Endothelial cell of umbilical vein (primary cell): Measurements from ENCODE around the gene LRP2. TPM values are rescaled to one million over a fixed set of nuclear protein-coding genes. Genes with fewer than 3 reads are reported as not detected.

ENCODE experiments used
- BruUV-seq: library from RNA; stranded (reverse); fragments of 400-500 nt; replicated peaks from 2 replicates; lab custom pipeline; 2021; lab: Mats Ljungman, UMichigan
- CTCF ChIA-PET: fragments of 300-600, 350-600 bp; sonication (Branson Sonifier 250); formaldehyde crosslinking; loops from one replicate; lab custom pipeline; 2021; ENCODE audit warnings: antibody characterized with exemption, inconsistent platforms; lab: Charles Lee
- POLR2A ChIA-PET: fragments of 300-600, 350-600 bp; sonication (Branson Sonifier 250); formaldehyde crosslinking; loops from one replicate; lab custom pipeline; 2021; ENCODE audit warnings: antibody characterized with exemption, inconsistent platforms; lab: Charles Lee
- DNase-seq: peaks from one replicate; pipeline ENCODE4 v3.0.0-alpha.2; 2011; ENCODE audit warnings: low read depth, low spot score
- FAIRE-seq: peaks from 2 replicates; lab custom pipeline; 2011; peaks lifted over from hg19 to GRCh38; lab: Jason Lieb, UNC
- H2AFZ ChIP-seq: 2 replicates; pipeline ENCODE4 v1.6.0; 2012; ENCODE audit warnings: low read depth, low read length, control low read depth, inconsistent platforms
- H3K27ac ChIP-seq: 2 replicates; pipeline ENCODE4 v1.5.1; 2011; ENCODE audit warnings: low read depth, mild to moderate bottlenecking, control low read depth, low read length, moderate library complexity; ENCODE audit not compliant: insufficient read depth
- H3K27me3 ChIP-seq, 2 experiments: 2 replicates each; pipeline versions ENCODE4 v1.6.0 to v1.6.1; 2011; ENCODE audit warnings: low read length in 2 of 2, mixed read lengths in 1 of 2; ENCODE audit not compliant: control insufficient read depth in 2 of 2, insufficient read depth in 2 of 2
- H3K36me3 ChIP-seq, 2 experiments: 2 replicates in 1 of 2; 3 replicates in 1 of 2; pipeline ENCODE4 v1.5.1; 2011; ENCODE audit warnings: low read length in 2 of 2, mild to moderate bottlenecking in 1 of 2, moderate library complexity in 1 of 2; ENCODE audit not compliant: control insufficient read depth in 2 of 2, insufficient read depth in 2 of 2; ENCODE audit errors: extremely low read depth in 1 of 2
- H3K4me1 ChIP-seq: 3 replicates; pipeline ENCODE4 v1.5.1; 2011; ENCODE audit warnings: mild to moderate bottlenecking, low read length; ENCODE audit not compliant: control insufficient read depth, insufficient read depth; ENCODE audit errors: extremely low read depth
- H3K4me2 ChIP-seq: 2 replicates; pipeline ENCODE4 v1.6.1; 2011; ENCODE audit warnings: low read length, control low read depth, mixed read lengths; ENCODE audit not compliant: insufficient read depth
- H3K4me3 ChIP-seq, 3 experiments: fragments of 200-600 bp in 1 of 3; sonication (generic), shearing (Covaris generic) in 1 of 3; replicated peaks in 1 of 3; 2 replicates each; pipeline ENCODE4 v1.5.1; 2011 to 2016; ENCODE audit warnings: control low read depth in 3 of 3, low read length in 3 of 3, mild to moderate bottlenecking in 2 of 3, inconsistent platforms in 1 of 3, low read depth in 1 of 3, moderate library complexity in 1 of 3; ENCODE audit not compliant: insufficient read depth in 1 of 3
- H3K79me2 ChIP-seq: 2 replicates; pipeline ENCODE4 v1.6.0; 2012; ENCODE audit warnings: low read length, inconsistent platforms; ENCODE audit not compliant: control insufficient read depth, insufficient read depth
- H3K9ac ChIP-seq: replicated peaks from 2 replicates; pipeline ENCODE3; 2011; ENCODE audit warnings: low read length, control low read depth; ENCODE audit not compliant: insufficient read depth; ENCODE audit errors: extremely low read depth
- H3K9me1 ChIP-seq: replicated peaks from 3 replicates; pipeline ENCODE4 v1.6.0; 2011; ENCODE audit warnings: mild to moderate bottlenecking, low read length; ENCODE audit not compliant: control insufficient read depth, insufficient read depth; ENCODE audit errors: extremely low read depth
- H3K9me3 ChIP-seq: replicated peaks from 2 replicates; pipeline ENCODE4 v1.5.1; 2012; ENCODE audit warnings: low read length, inconsistent platforms; ENCODE audit not compliant: control insufficient read depth, insufficient read depth
- H4K20me1 ChIP-seq: replicated peaks from 2 replicates; pipeline ENCODE3; 2011; ENCODE audit warnings: mild to moderate bottlenecking, low read length; ENCODE audit not compliant: control insufficient read depth, insufficient read depth; ENCODE audit errors: extremely low read depth
- CTCF ChIP-seq, 2 donors: IDR thresholded peaks; 1 replicate in 1 of 2; 2 replicates in 1 of 2; pipeline ENCODE4 v1.5.1; 2011; ENCODE audit warnings: low read length in 2 of 2, mild to moderate bottlenecking in 2 of 2, moderate library complexity in 2 of 2, control low read depth in 1 of 2, inconsistent platforms in 1 of 2, low read depth in 1 of 2; ENCODE audit not compliant: insufficient read depth in 1 of 2; ENCODE audit errors: extremely low read depth in 1 of 2
- EZH2 ChIP-seq: IDR thresholded peaks from 2 replicates; pipeline ENCODE4 v1.6.1; 2012; ENCODE audit warnings: borderline replicate concordance, low read depth, mild to moderate bottlenecking, moderate library complexity, low read length, inconsistent platforms; ENCODE audit not compliant: severe bottlenecking
- FOS ChIP-seq: IDR thresholded peaks from 2 replicates; pipeline ENCODE4 v1.6.1; 2011; ENCODE audit warnings: mild to moderate bottlenecking, low read length, moderate library complexity, borderline replicate concordance; ENCODE audit not compliant: insufficient read depth
- GATA2 ChIP-seq: IDR thresholded peaks from 2 replicates; pipeline ENCODE4 v1.7.0; 2011; ENCODE audit warnings: low read depth, mild to moderate bottlenecking, moderate library complexity, mixed read lengths, low read length; ENCODE audit not compliant: insufficient read length, insufficient read depth
- JUN ChIP-seq: IDR thresholded peaks from 2 replicates; pipeline ENCODE4 v1.6.1; 2011; ENCODE audit warnings: borderline replicate concordance, low read depth; ENCODE audit not compliant: insufficient read length, insufficient read depth
- MYC ChIP-seq: IDR thresholded peaks from one replicate; pipeline ENCODE4 v1.6.1; 2011; ENCODE audit warnings: mild to moderate bottlenecking, low read depth, low read length
- POLR2A ChIP-seq: IDR thresholded peaks from 2 replicates; pipeline ENCODE4 v1.6.1; 2012; ENCODE audit warnings: low read depth, mild to moderate bottlenecking, control low read depth, low read length
- POLR2AphosphoS5 ChIP-seq: IDR thresholded peaks from 2 replicates; pipeline ENCODE4 v1.6.1; 2012; ENCODE audit warnings: low read depth, mild to moderate bottlenecking, control low read depth, low read length, moderate library complexity; ENCODE audit not compliant: insufficient read depth
- dilution Hi-C: fragments of 300-500 bp; cut with MboI; formaldehyde crosslinking; loops from one replicate; pipeline ENCODE4 v1.15.0; 2019; ENCODE audit warnings: low sequenced_read_pairs; ENCODE audit not compliant: extremely low pct_ligation_motif_present
- intact Hi-C: fragments of 100-400 bp; cut with micrococcal nuclease; formaldehyde crosslinking; loops from one replicate; pipeline ENCODE4 v1.10.0; 2022
- polyA plus RNA-seq, 4 experiments: library from polyadenylated mRNA; depleted of rRNA in 3 of 4; stranded (reverse) in 3 of 4; unstranded in 1 of 4; fragments of >200 nt; gene quantifications; 2 replicates each; pipeline versions ENCODE4 v1.2.1 to v1.2.3, GENCODE V29; 2011 to 2012; ENCODE audit warnings: missing spikeins in 1 of 4
- total RNA-seq: library from RNA; stranded (reverse); gene quantifications from 2 replicates; pipeline ENCODE4 v1.2.3, GENCODE V29; 2021
- TF ChIP-seq, protein P1 (sequence below): IDR thresholded peaks from 2 replicates; pipeline ENCODE4 v1.6.1; 2011; ENCODE audit not compliant: insufficient read depth, insufficient read length

Gene LRP2
- total and polyA plus RNA-seq, 2 donors (not counting 3 experiments of a cell fraction or from before 2014, with no cell fraction given) = not detected

- Histone ChIP-seq H3K4me3 (no peak overlapping the region), H3K9ac (no peak overlapping the region), H3K4me1 (no peaks in the 10 kb centered on the region), H3K9me3 (no peaks in the 10 kb centered on the region), H3K4me2 (no peak overlapping the region), H4K20me1 (no peaks in the 10 kb centered on the region), H2AFZ (no peak overlapping the region), H3K27me3 (no peaks in the 10 kb centered on the region), H3K36me3 (no peaks in the 10 kb centered on the region), H3K27ac (no peak overlapping the region), H3K79me2 (no peaks in the 10 kb centered on the region), H3K9me1 (no peaks in the 10 kb centered on the region)
- no peak for FAIRE-seq
- no peak for TF ChIP-seq CTCF (IDR thresholded peaks at IDR 0.05; ENCODE audit: extremely low read depth in 1 of 2, insufficient read depth in 1 of 2, low read depth in 1 of 2, low read length in 2 of 2)
- TF ChIP-seq EZH2 = no peak
- no peak for TF ChIP-seq POLR2A
- TF ChIP-seq, protein P1, sequence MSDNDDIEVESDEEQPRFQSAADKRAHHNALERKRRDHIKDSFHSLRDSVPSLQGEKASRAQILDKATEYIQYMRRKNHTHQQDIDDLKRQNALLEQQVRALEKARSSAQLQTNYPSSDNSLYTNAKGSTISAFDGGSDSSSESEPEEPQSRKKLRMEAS = no peak
- TF ChIP-seq MYC = no peak
- TF ChIP-seq JUN = no peak
- no peak for TF ChIP-seq GATA2
- TF ChIP-seq POLR2AphosphoS5 = no peak
- TF ChIP-seq FOS = no peak
- CTCF ChIA-PET = no interaction called here
- dilution Hi-C loops = no loop called here
- intact Hi-C loops = no loop called here
- POLR2A ChIA-PET = no interaction called here
- DNase-seq = no peak
- BruUV-seq = no TSS peak
Measured at GRCh38 chr2:169247211-169247610, 115.1 kb downstream of the LRP2 start.
